ENCODE measurements around the gene WDFY3.
"Not testable (repeated sequence)": the region's sequence is repeated elsewhere in the genome, so short reads cannot be mapped to it uniquely, and the experiment has no call there.

Gene WDFY3

GRCh38 chr4:84808332-84808731 lies 158.2 kb downstream of the WDFY3 start:
- H3K4me3 ChIP-seq (ENCODE audit: low read depth in 1 of 5, low read length in 5 of 5) = no peak overlapping the region
- no peak overlapping the region for H3K27ac ChIP-seq (ENCODE audit: low read depth, low read length)
- H3K9me3 ChIP-seq (ENCODE audit: control insufficient read depth in 5 of 5, low read length in 5 of 5) = no peaks in the 10 kb centered on the region
- H3K4me1 ChIP-seq (ENCODE audit: control insufficient read depth in 5 of 5, insufficient read depth in 5 of 5, low read length in 5 of 5) = peaks cover 0 to 7% (median 0%) of the 10 kb centered on the region in 5 donors
- H3K9ac ChIP-seq (ENCODE audit: low read length in 5 of 5) = no peak overlapping the region
- no peaks in the 10 kb centered on the region for H3K27me3 ChIP-seq (ENCODE audit: control insufficient read depth in 5 of 5, insufficient read depth in 4 of 5, low read length in 5 of 5)
- peaks cover 12 to 22% (median 17%) of the 10 kb centered on the region in 5 donors for H3K36me3 ChIP-seq (ENCODE audit: control insufficient read depth in 5 of 5, insufficient read depth in 5 of 5, low read length in 5 of 5)

GRCh38 chr4:84806541-84806940 lies 159.9 kb downstream of the WDFY3 start:
- peaks cover 17 to 35% (median 26%) of the 10 kb centered on the region in 5 donors for H3K36me3 ChIP-seq (ENCODE audit: control insufficient read depth in 5 of 5, insufficient read depth in 5 of 5, low read length in 5 of 5)
- not testable (repeated sequence) for H3K4me1 ChIP-seq (ENCODE audit: control insufficient read depth in 5 of 5, insufficient read depth in 5 of 5, low read length in 5 of 5); H3K27me3 ChIP-seq (ENCODE audit: control insufficient read depth in 5 of 5, insufficient read depth in 4 of 5, low read length in 5 of 5); H3K27ac ChIP-seq (ENCODE audit: low read depth, low read length); H3K9ac ChIP-seq (ENCODE audit: low read length in 5 of 5); H3K4me3 ChIP-seq (ENCODE audit: low read depth in 1 of 5, low read length in 5 of 5); H3K9me3 ChIP-seq (ENCODE audit: control insufficient read depth in 5 of 5, low read length in 5 of 5)

- Histone ChIP-seq H3K9ac (ENCODE audit: low read length in 5 of 5) (no peak overlapping the region), H3K4me3 (ENCODE audit: low read depth in 1 of 5, low read length in 5 of 5) (no peak overlapping the region), H3K27ac (ENCODE audit: low read depth, low read length) (no peak overlapping the region), H3K36me3 (ENCODE audit: control insufficient read depth in 5 of 5, insufficient read depth in 5 of 5, low read length in 5 of 5) (peaks cover 19 to 39% (median 23%) of the 10 kb centered on the region in 5 donors), H3K4me1 (ENCODE audit: control insufficient read depth in 5 of 5, insufficient read depth in 5 of 5, low read length in 5 of 5) (peaks cover 0 to 7% (median 0%) of the 10 kb centered on the region in 5 donors), H3K9me3 (ENCODE audit: control insufficient read depth in 5 of 5, low read length in 5 of 5) (no peaks in the 10 kb centered on the region), H3K27me3 (ENCODE audit: control insufficient read depth in 5 of 5, insufficient read depth in 4 of 5, low read length in 5 of 5) (no peaks in the 10 kb centered on the region)
Observed at GRCh38 chr4:84804136-84804535, 162.4 kb downstream of the WDFY3 start.

GRCh38 chr4:84803720-84804119 lies 162.8 kb downstream of the WDFY3 start:
- Histone ChIP-seq H3K36me3 (ENCODE audit: control insufficient read depth in 5 of 5, insufficient read depth in 5 of 5, low read length in 5 of 5) (peaks cover 15 to 35% (median 20%) of the 10 kb centered on the region in 5 donors), H3K27me3 (ENCODE audit: control insufficient read depth in 5 of 5, insufficient read depth in 4 of 5, low read length in 5 of 5) (no peaks in the 10 kb centered on the region), H3K27ac (ENCODE audit: low read depth, low read length) (no peak overlapping the region), H3K9me3 (ENCODE audit: control insufficient read depth in 5 of 5, low read length in 5 of 5) (no peaks in the 10 kb centered on the region), H3K4me3 (ENCODE audit: low read depth in 1 of 5, low read length in 5 of 5) (no peak overlapping the region), H3K9ac (ENCODE audit: low read length in 5 of 5) (no peak overlapping the region), H3K4me1 (ENCODE audit: control insufficient read depth in 5 of 5, insufficient read depth in 5 of 5, low read length in 5 of 5) (peaks cover 0 to 7% (median 0%) of the 10 kb centered on the region in 5 donors)

- Histone ChIP-seq H3K9ac (ENCODE audit: low read length in 5 of 5) (no peak overlapping the region), H3K27ac (ENCODE audit: low read depth, low read length) (no peak overlapping the region), H3K36me3 (ENCODE audit: control insufficient read depth in 5 of 5, insufficient read depth in 5 of 5, low read length in 5 of 5) (peaks cover 15 to 30% (median 18%) of the 10 kb centered on the region in 5 donors), H3K27me3 (ENCODE audit: control insufficient read depth in 5 of 5, insufficient read depth in 4 of 5, low read length in 5 of 5) (no peaks in the 10 kb centered on the region), H3K4me3 (ENCODE audit: low read depth in 1 of 5, low read length in 5 of 5) (no peak overlapping the region), H3K9me3 (ENCODE audit: control insufficient read depth in 5 of 5, low read length in 5 of 5) (no peaks in the 10 kb centered on the region), H3K4me1 (ENCODE audit: control insufficient read depth in 5 of 5, insufficient read depth in 5 of 5, low read length in 5 of 5) (peaks cover 0 to 7% (median 0%) of the 10 kb centered on the region in 5 donors)
Observed at GRCh38 chr4:84803116-84803515, 163.4 kb downstream of the WDFY3 start.

GRCh38 chr4:84800256-84800655 lies 166.2 kb downstream of the WDFY3 start:
- peaks cover 15 to 33% (median 18%) of the 10 kb centered on the region in 5 donors for H3K36me3 ChIP-seq (ENCODE audit: control insufficient read depth in 5 of 5, insufficient read depth in 5 of 5, low read length in 5 of 5)
- no peak overlapping the region for H3K27ac ChIP-seq (ENCODE audit: low read depth, low read length)
- no peak overlapping the region for H3K9ac ChIP-seq (ENCODE audit: low read length in 5 of 5)
- no peak overlapping the region for H3K4me3 ChIP-seq (ENCODE audit: low read depth in 1 of 5, low read length in 5 of 5)
- no peaks in the 10 kb centered on the region for H3K9me3 ChIP-seq (ENCODE audit: control insufficient read depth in 5 of 5, low read length in 5 of 5)
- peaks cover 0 to 7% (median 0%) of the 10 kb centered on the region in 5 donors for H3K4me1 ChIP-seq (ENCODE audit: control insufficient read depth in 5 of 5, insufficient read depth in 5 of 5, low read length in 5 of 5)
- no peaks in the 10 kb centered on the region for H3K27me3 ChIP-seq (ENCODE audit: control insufficient read depth in 5 of 5, insufficient read depth in 4 of 5, low read length in 5 of 5)

- Histone ChIP-seq H3K36me3 (ENCODE audit: control insufficient read depth in 5 of 5, insufficient read depth in 5 of 5, low read length in 5 of 5) (peaks cover 15 to 37% (median 22%) of the 10 kb centered on the region in 5 donors), H3K27ac (ENCODE audit: low read depth, low read length) (no peak overlapping the region)
Observed at GRCh38 chr4:84799318-84799717, 167.2 kb downstream of the WDFY3 start.

GRCh38 chr4:84796394-84796793 lies 170.1 kb downstream of the WDFY3 start:
- Histone ChIP-seq H3K27ac (ENCODE audit: low read depth, low read length) (no peak overlapping the region), H3K36me3 (ENCODE audit: control insufficient read depth in 5 of 5, insufficient read depth in 5 of 5, low read length in 5 of 5) (peaks cover 20 to 35% (median 31%) of the 10 kb centered on the region in 5 donors), H3K27me3 (ENCODE audit: control insufficient read depth in 5 of 5, insufficient read depth in 4 of 5, low read length in 5 of 5) (no peaks in the 10 kb centered on the region), H3K4me1 (ENCODE audit: control insufficient read depth in 5 of 5, insufficient read depth in 5 of 5, low read length in 5 of 5) (no peaks in the 10 kb centered on the region), H3K9ac (ENCODE audit: low read length in 5 of 5) (no peak overlapping the region), H3K9me3 (ENCODE audit: control insufficient read depth in 5 of 5, low read length in 5 of 5) (no peaks in the 10 kb centered on the region), H3K4me3 (ENCODE audit: low read depth in 1 of 5, low read length in 5 of 5) (no peak overlapping the region)

More at GRCh38 chr4:84799318-84799717, 167.2 kb downstream of the WDFY3 start:
- peaks cover 0 to 4% (median 0%) of the 10 kb centered on the region in 5 donors for H3K4me1 ChIP-seq (ENCODE audit: control insufficient read depth in 5 of 5, insufficient read depth in 5 of 5, low read length in 5 of 5)
- no peaks in the 10 kb centered on the region for H3K9me3 ChIP-seq (ENCODE audit: control insufficient read depth in 5 of 5, low read length in 5 of 5)
- no peak overlapping the region for H3K9ac ChIP-seq (ENCODE audit: low read length in 5 of 5)
- H3K4me3 ChIP-seq (ENCODE audit: low read depth in 1 of 5, low read length in 5 of 5) = no peak overlapping the region
- H3K27me3 ChIP-seq (ENCODE audit: control insufficient read depth in 5 of 5, insufficient read depth in 4 of 5, low read length in 5 of 5) = no peaks in the 10 kb centered on the region

- Histone ChIP-seq H3K4me1 (ENCODE audit: control insufficient read depth in 5 of 5, insufficient read depth in 5 of 5, low read length in 5 of 5) (no peaks in the 10 kb centered on the region), H3K27ac (ENCODE audit: low read depth, low read length) (no peak overlapping the region), H3K36me3 (ENCODE audit: control insufficient read depth in 5 of 5, insufficient read depth in 5 of 5, low read length in 5 of 5) (peaks cover 23 to 45% (median 32%) of the 10 kb centered on the region in 5 donors), H3K9ac (ENCODE audit: low read length in 5 of 5) (no peak overlapping the region), H3K27me3 (ENCODE audit: control insufficient read depth in 5 of 5, insufficient read depth in 4 of 5, low read length in 5 of 5) (no peaks in the 10 kb centered on the region), H3K4me3 (ENCODE audit: low read depth in 1 of 5, low read length in 5 of 5) (no peak overlapping the region), H3K9me3 (ENCODE audit: control insufficient read depth in 5 of 5, low read length in 5 of 5) (no peaks in the 10 kb centered on the region)
Observed at GRCh38 chr4:84792366-84793301, 173.9 kb downstream of the WDFY3 start.

Data from subcutaneous abdominal adipose tissue (tissue), 5 donors.